Tibial nerve (tissue), 4 donors: ENCODE measurements around the gene GPR15LG. TPM values are rescaled to one million over a fixed set of nuclear protein-coding genes. Genes with fewer than 3 reads are reported as not detected.

Experiments
- DNase-seq, 2 donors: peaks; one replicate each; pipeline ENCODE4 v3.0.0-alpha.2; 2019; ENCODE audit warnings: low spot score in 2 of 2
- H3K27ac ChIP-seq, 4 donors: fragments of 200-600 bp; sonication (generic) in 3 of 4; one replicate each; pipeline ENCODE4 v1.5.1; 2017 to 2019; ENCODE audit warnings: mild to moderate bottlenecking in 1 of 4
- H3K27me3 ChIP-seq, 2 donors: fragments of 200-600 bp; sonication (generic) in 1 of 2; one replicate each; pipeline versions ENCODE4 v1.5.1 to v1.6.0; 2017 to 2019
- H3K36me3 ChIP-seq, 3 donors: fragments of 200-600 bp; sonication (generic); one replicate each; pipeline ENCODE4 v1.5.1; 2018 to 2019
- H3K4me1 ChIP-seq, 4 donors: fragments of 200-600 bp; sonication (generic) in 3 of 4; one replicate each; pipeline ENCODE4 v1.5.1; 2017 to 2019
- H3K4me3 ChIP-seq, 4 donors: fragments of 200-600 bp; sonication (generic) in 3 of 4; one replicate each; pipeline ENCODE4 v1.5.1; 2017 to 2019; ENCODE audit warnings: mild to moderate bottlenecking in 1 of 4, moderate library complexity in 1 of 4
- H3K9me3 ChIP-seq, 4 donors: fragments of 200-600 bp; sonication (generic) in 3 of 4; one replicate each; pipeline ENCODE4 v1.5.1; 2017 to 2019
- CTCF ChIP-seq, 5 experiments: fragments of 200-600 bp in 3 of 5; fragments of 450-650 bp in 2 of 5; sonication (generic) in 3 of 5; IDR thresholded peaks; one replicate each; pipeline ENCODE4 v1.5.1; 2016 to 2019; ENCODE audit warnings: antibody characterized with exemption in 5 of 5, mild to moderate bottlenecking in 3 of 5, moderate library complexity in 2 of 5
- EP300 ChIP-seq, 2 donors: sonication (generic); formaldehyde crosslinking; IDR thresholded peaks; one replicate each; pipeline ENCODE4 v1.6.1; 2017; ENCODE audit warnings: antibody characterized with exemption in 2 of 2, mild to moderate bottlenecking in 1 of 2
- POLR2A ChIP-seq, 2 donors: fragments of 450-650 bp; IDR thresholded peaks; one replicate each; pipeline ENCODE4 v1.6.1; 2017; ENCODE audit warnings: antibody characterized with exemption in 2 of 2, mild to moderate bottlenecking in 2 of 2, moderate library complexity in 2 of 2
- WGBS, 2 donors: methylation state at CpG; one replicate each; pipeline ENCODE4 v1.1.5; 2018; 5-methylcytosine and 5-hydroxymethylcytosine counted together
- total RNA-seq, 4 donors: library from RNA; depleted of rRNA; stranded (reverse); fragments of >200 nt; gene quantifications; one replicate each; pipeline ENCODE4 v1.1.0, GENCODE V29; 2016

The GPR15LG gene
- total RNA-seq, 4 donors from 2014 or later: not detected

- no peak overlapping the region for H3K4me3 ChIP-seq
- TF ChIP-seq POLR2A (IDR thresholded peaks at IDR 0.05) (no peak), CTCF (IDR thresholded peaks at IDR 0.05) (no peak), EP300 (IDR thresholded peaks at IDR 0.05) (no peak)
- no peaks in the 10 kb centered on the region for H3K27me3 ChIP-seq
- no peaks in the 10 kb centered on the region for H3K36me3 ChIP-seq
- H3K4me1 ChIP-seq: no peaks in the 10 kb centered on the region
- no peaks in the 10 kb centered on the region for H3K9me3 ChIP-seq
- 79 to 82% methylated on average over 2 of the region's 2 CpGs for WGBS, 2 donors
- DNase-seq: no peak
- H3K27ac ChIP-seq: no peak overlapping the region
These were observed 38.0 kb downstream of the GPR15LG start for GRCh38 chr10:84211566-84211965.

GRCh38 chr10:84212014-84212413, 38.4 kb downstream of the GPR15LG start:
- Histone ChIP-seq H3K27ac (no peak overlapping the region), H3K36me3 (no peaks in the 10 kb centered on the region), H3K9me3 (no peaks in the 10 kb centered on the region), H3K4me3 (no peak overlapping the region), H3K27me3 (no peaks in the 10 kb centered on the region), H3K4me1 (no peaks in the 10 kb centered on the region)
- no peak for DNase-seq
- WGBS, 2 donors: 79 to 80% methylated on average over 5 of the region's 5 CpGs
- TF ChIP-seq POLR2A (IDR thresholded peaks at IDR 0.05): no peak
- TF ChIP-seq CTCF (IDR thresholded peaks at IDR 0.05): no peak
- no peak for TF ChIP-seq EP300 (IDR thresholded peaks at IDR 0.05)

GRCh38 chr10:84213076-84213475, 39.5 kb downstream of the GPR15LG start:
- Histone ChIP-seq H3K36me3 (no peaks in the 10 kb centered on the region), H3K4me3 (no peak overlapping the region), H3K4me1 (no peaks in the 10 kb centered on the region), H3K27ac (no peak overlapping the region), H3K27me3 (no peaks in the 10 kb centered on the region), H3K9me3 (no peaks in the 10 kb centered on the region)
- WGBS, 2 donors: 86 to 94% methylated on average over 11 of the region's 11 CpGs
- no peak for TF ChIP-seq EP300 (IDR thresholded peaks at IDR 0.05)
- TF ChIP-seq POLR2A (IDR thresholded peaks at IDR 0.05): no peak
- no peak for TF ChIP-seq CTCF (IDR thresholded peaks at IDR 0.05)
- no peak for DNase-seq

GRCh38 chr10:84214046-84214572, 40.5 kb downstream of the GPR15LG start:
- H3K36me3 ChIP-seq: no peaks in the 10 kb centered on the region
- 60 to 75% methylated on average over 25 of the region's 25 CpGs for WGBS, 2 donors
- H3K4me3 ChIP-seq: no peak overlapping the region
- H3K27me3 ChIP-seq: no peaks in the 10 kb centered on the region
- DNase-seq: no peak
- H3K9me3 ChIP-seq: no peaks in the 10 kb centered on the region
- TF ChIP-seq POLR2A (IDR thresholded peaks at IDR 0.05) (no peak), EP300 (IDR thresholded peaks at IDR 0.05) (no peak), CTCF (IDR thresholded peaks at IDR 0.05) (no peak)
- H3K4me1 ChIP-seq: no peaks in the 10 kb centered on the region
- H3K27ac ChIP-seq: no peak overlapping the region

- no peak overlapping the region for H3K4me3 ChIP-seq
- H3K4me1 ChIP-seq: no peaks in the 10 kb centered on the region
- no peak for DNase-seq
- TF ChIP-seq EP300 (IDR thresholded peaks at IDR 0.05) (no peak), POLR2A (IDR thresholded peaks at IDR 0.05) (no peak), CTCF (IDR thresholded peaks at IDR 0.05) (peak in 1 of 5 experiments; percentile 24)
- no peaks in the 10 kb centered on the region for H3K27me3 ChIP-seq
- 46 to 53% methylated on average over 12 of the region's 12 CpGs for WGBS, 2 donors
- no peaks in the 10 kb centered on the region for H3K9me3 ChIP-seq
- no peaks in the 10 kb centered on the region for H3K36me3 ChIP-seq
- no peak overlapping the region for H3K27ac ChIP-seq
These were observed 41.1 kb downstream of the GPR15LG start for GRCh38 chr10:84214612-84215235.
